Parathyroid adenoma (tissue), 2 donors: Measurements from ENCODE around the gene CHST11.

ENCODE experiments used
- H2AFZ ChIP-seq: fragments of 300-600 bp; sonication (generic); one replicate; pipeline ENCODE4 v1.7.0; 2017; ENCODE audit warnings: antibody characterized with exemption, mild to moderate bottlenecking
- H3K27ac ChIP-seq: fragments of 300-600 bp; sonication (generic); one replicate; pipeline ENCODE4 v1.7.0; 2017
- H3K27me3 ChIP-seq: fragments of 300-600 bp; sonication (generic); one replicate; pipeline ENCODE4 v1.7.0; 2017; ENCODE audit warnings: low read length; ENCODE audit not compliant: control insufficient read depth, insufficient read depth
- H3K36me3 ChIP-seq: fragments of 300-600 bp; sonication (generic); one replicate; pipeline ENCODE4 v1.7.0; 2017; ENCODE audit warnings: low read length; ENCODE audit not compliant: control insufficient read depth, insufficient read depth
- H3K4me1 ChIP-seq: fragments of 300-600 bp; sonication (generic); one replicate; pipeline ENCODE4 v1.7.0; 2017; ENCODE audit warnings: control low read depth
- H3K4me2 ChIP-seq: fragments of 300-600 bp; sonication (generic); one replicate; pipeline ENCODE4 v1.7.0; 2017; ENCODE audit warnings: low read length
- H3K4me3 ChIP-seq: fragments of 300-600 bp; sonication (generic); one replicate; pipeline ENCODE4 v1.7.0; 2017; ENCODE audit warnings: low read depth, low read length
- H3K79me2 ChIP-seq: fragments of 300-600 bp; sonication (generic); one replicate; pipeline ENCODE4 v1.7.0; 2017; ENCODE audit warnings: control low read depth
- H3K9ac ChIP-seq: fragments of 300-600 bp; sonication (generic); one replicate; pipeline ENCODE4 v1.7.0; 2017; ENCODE audit warnings: mild to moderate bottlenecking
- H3K9me3 ChIP-seq: fragments of 300-600 bp; sonication (generic); one replicate; pipeline ENCODE4 v1.7.0; 2017; ENCODE audit warnings: low read length; ENCODE audit not compliant: control insufficient read depth
- CTCF ChIP-seq: fragments of 300-600 bp; sonication (generic); IDR thresholded peaks from one replicate; pipeline ENCODE4 v1.7.0; 2017; ENCODE audit warnings: antibody characterized with exemption, mild to moderate bottlenecking
- donor health status: primary hyperparathyroidism.

Gene CHST11

GRCh38 chr12:104628831-104629135 lies 172.0 kb downstream of the CHST11 start:
- Histone ChIP-seq H3K9ac (no peak overlapping the region), H3K27ac (no peak overlapping the region), H2AFZ (no peak overlapping the region), H3K4me3 (no peak overlapping the region), H3K4me2 (no peak overlapping the region), H3K9me3 (no peaks in the 10 kb centered on the region), H3K36me3 (no peaks in the 10 kb centered on the region), H3K27me3 (no peaks in the 10 kb centered on the region), H3K79me2 (no peaks in the 10 kb centered on the region), H3K4me1 (peaks cover 6% of the 10 kb centered on the region)
- TF ChIP-seq CTCF, result no peak

- H3K4me1 ChIP-seq, result peaks cover 6% of the 10 kb centered on the region
- H3K27ac ChIP-seq, result no peak overlapping the region
- TF ChIP-seq CTCF, result no peak
- no peaks in the 10 kb centered on the region for H3K79me2 ChIP-seq
- H3K9ac ChIP-seq, result no peak overlapping the region
- no peak overlapping the region for H3K4me2 ChIP-seq
- no peaks in the 10 kb centered on the region for H3K27me3 ChIP-seq
- H2AFZ ChIP-seq, result no peak overlapping the region
- H3K36me3 ChIP-seq, result no peaks in the 10 kb centered on the region
- H3K4me3 ChIP-seq, result no peak overlapping the region
- H3K9me3 ChIP-seq, result no peaks in the 10 kb centered on the region
Measured at GRCh38 chr12:104630230-104630670, 173.5 kb downstream of the CHST11 start.

GRCh38 chr12:104631867-104632266 lies 175.1 kb downstream of the CHST11 start:
- H2AFZ ChIP-seq, result no peak overlapping the region
- H3K27me3 ChIP-seq, result no peaks in the 10 kb centered on the region

GRCh38 chr12:104632724-104633201 lies 176.0 kb downstream of the CHST11 start:
- H3K79me2 ChIP-seq, result no peaks in the 10 kb centered on the region
- H2AFZ ChIP-seq, result no peak overlapping the region
- no peak overlapping the region for H3K4me2 ChIP-seq
- H3K9me3 ChIP-seq, result no peaks in the 10 kb centered on the region
- H3K4me1 ChIP-seq, result peaks cover 6% of the 10 kb centered on the region
- no peak overlapping the region for H3K4me3 ChIP-seq
- no peak overlapping the region for H3K9ac ChIP-seq
- no peaks in the 10 kb centered on the region for H3K27me3 ChIP-seq
- H3K36me3 ChIP-seq, result no peaks in the 10 kb centered on the region
- no peak overlapping the region for H3K27ac ChIP-seq
- TF ChIP-seq CTCF, result no peak

More at GRCh38 chr12:104631867-104632266, 175.1 kb downstream of the CHST11 start:
- no peak for TF ChIP-seq CTCF
- Histone ChIP-seq H3K36me3 (no peaks in the 10 kb centered on the region), H3K9ac (no peak overlapping the region), H3K4me2 (no peak overlapping the region), H3K4me1 (peaks cover 6% of the 10 kb centered on the region), H3K79me2 (no peaks in the 10 kb centered on the region), H3K9me3 (no peaks in the 10 kb centered on the region), H3K27ac (no peak overlapping the region), H3K4me3 (no peak overlapping the region)

GRCh38 chr12:104634044-104634443 lies 177.3 kb downstream of the CHST11 start:
- Histone ChIP-seq H3K4me3 (no peak overlapping the region), H3K4me1 (peaks cover 6% of the 10 kb centered on the region), H3K9ac (no peak overlapping the region), H3K36me3 (no peaks in the 10 kb centered on the region), H2AFZ (no peak overlapping the region), H3K27ac (no peak overlapping the region), H3K27me3 (no peaks in the 10 kb centered on the region), H3K79me2 (no peaks in the 10 kb centered on the region), H3K9me3 (no peaks in the 10 kb centered on the region), H3K4me2 (no peak overlapping the region)
- no peak for TF ChIP-seq CTCF
